Lower leg skin (tissue), 4 donors: ENCODE measurements around the gene PAIP2. TPM values are rescaled to one million over a fixed set of nuclear protein-coding genes. Genes with fewer than 3 reads are reported as not detected.

ENCODE experiments used
- DNase-seq, 2 donors: peaks; one replicate each; pipeline ENCODE4 v3.0.0-alpha.2; 2019; ENCODE audit warnings: low spot score in 2 of 2
- H3K4me3 ChIP-seq: fragments of 200-600 bp; sonication (generic); 2 replicates; pipeline ENCODE4 v1.5.1; 2017; ENCODE audit warnings: mild to moderate bottlenecking, low read depth; ENCODE audit not compliant: poor library complexity, severe bottlenecking
- CTCF ChIP-seq, 3 donors: fragments of 450-650 bp; IDR thresholded peaks; one replicate each; pipeline ENCODE4 v1.5.1; 2016; ENCODE audit warnings: antibody characterized with exemption in 3 of 3, mild to moderate bottlenecking in 3 of 3, moderate library complexity in 2 of 3
- POLR2A ChIP-seq, 2 donors: fragments of 450-650 bp; IDR thresholded peaks; one replicate each; pipeline ENCODE4 v1.6.1; 2016 to 2017; ENCODE audit warnings: antibody characterized with exemption in 2 of 2, mild to moderate bottlenecking in 1 of 2, moderate library complexity in 1 of 2
- WGBS, 2 donors: methylation state at CpG; one replicate each; pipeline ENCODE4 v1.1.5; 2018; 5-methylcytosine and 5-hydroxymethylcytosine counted together
- intact Hi-C: fragments of 100-400 bp; cut with DNase I; formaldehyde crosslinking; loops from one replicate; pipeline ENCODE4 v1.15.0; 2023; ENCODE audit warnings: low total_unique reads
- total RNA-seq, 4 donors: library from RNA; depleted of rRNA; stranded (reverse); fragments of >200 nt; gene quantifications; one replicate each; pipeline ENCODE4 v1.1.0, GENCODE V29; 2016

The PAIP2 gene
- total RNA-seq, 4 donors from 2014 or later = 47.4 to 81.5 (median 64.7) TPM

GRCh38 chr5:139296198-139296597 is 45.5 kb upstream of the PAIP2 start:
- intact Hi-C loops = no loop called here
- H3K4me3 ChIP-seq = no peak overlapping the region
- DNase-seq = no peak
- WGBS, 2 donors = 67 to 68% methylated on average over 6 of the region's 6 CpGs
- TF ChIP-seq POLR2A (IDR thresholded peaks at IDR 0.05) (no peak), CTCF (IDR thresholded peaks at IDR 0.05) (no peak)

DNA sequence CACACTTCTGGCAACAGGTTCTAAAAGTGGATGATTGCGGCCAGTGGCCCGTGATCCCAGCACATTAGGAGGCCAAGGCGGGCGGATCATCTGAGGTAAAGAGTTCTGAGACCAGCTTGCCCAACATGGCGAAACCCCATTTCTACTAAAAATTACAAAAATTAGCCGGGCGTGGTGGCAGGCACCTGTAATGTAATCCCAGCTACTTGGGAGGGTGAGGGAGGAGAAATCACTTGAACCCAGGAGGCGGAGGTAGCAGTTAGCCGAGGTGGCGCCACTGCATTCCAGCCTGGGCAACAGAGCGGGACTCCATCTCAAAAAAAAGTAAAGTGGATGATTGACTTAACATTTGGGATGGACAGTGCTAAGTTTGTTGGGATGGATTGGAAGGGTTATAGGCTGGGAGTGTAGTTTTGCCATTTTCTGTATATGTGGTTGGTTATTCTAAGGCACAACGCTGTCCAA is 44.8 kb upstream of the PAIP2 start:
- intact Hi-C loops = no loop called here
- WGBS, 2 donors = 84 to 91% methylated on average over 12 of the region's 12 CpGs
- no peak overlapping the region for H3K4me3 ChIP-seq
- TF ChIP-seq CTCF (IDR thresholded peaks at IDR 0.05) (no peak), POLR2A (IDR thresholded peaks at IDR 0.05) (no peak)
- no peak for DNase-seq

DNA sequence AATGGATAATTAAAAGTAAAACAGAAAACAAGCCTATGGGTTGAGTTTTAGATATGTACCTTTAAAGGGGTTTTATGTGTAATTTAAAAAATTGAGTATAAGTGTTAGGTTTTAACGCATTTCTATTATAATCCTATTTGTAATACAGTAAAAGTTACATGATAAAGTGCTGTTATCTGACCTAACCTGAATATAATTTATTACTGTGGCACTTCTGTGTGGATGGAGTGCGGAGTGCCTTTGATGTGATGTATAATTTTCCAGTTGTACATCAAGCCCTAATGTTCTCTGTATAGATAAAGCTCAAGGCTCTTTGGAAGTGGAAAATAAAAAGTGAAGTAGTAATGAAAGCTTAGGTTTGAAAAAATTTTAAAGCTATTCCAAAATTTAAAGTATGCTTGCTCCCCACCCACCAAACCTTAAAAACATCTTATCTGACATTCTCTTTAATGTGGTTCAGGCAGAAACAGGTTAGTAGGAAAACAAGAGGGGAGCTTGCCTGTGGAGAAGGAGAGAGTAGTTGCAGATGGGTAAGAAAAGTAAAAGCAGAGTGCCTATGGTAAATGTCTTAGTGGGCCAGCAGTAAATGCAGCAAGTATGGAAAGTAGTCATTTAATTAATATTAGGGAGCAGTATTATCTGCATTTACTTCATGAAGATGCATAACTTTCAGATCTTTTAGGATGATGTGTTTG is 44.1 kb upstream of the PAIP2 start:
- TF ChIP-seq CTCF (IDR thresholded peaks at IDR 0.05) (no peak), POLR2A (IDR thresholded peaks at IDR 0.05) (no peak)
- 69 to 74% methylated on average over 2 of the region's 2 CpGs for WGBS, 2 donors
- intact Hi-C loops = no loop called here
- no peak overlapping the region for H3K4me3 ChIP-seq
- DNase-seq = no peak

DNA sequence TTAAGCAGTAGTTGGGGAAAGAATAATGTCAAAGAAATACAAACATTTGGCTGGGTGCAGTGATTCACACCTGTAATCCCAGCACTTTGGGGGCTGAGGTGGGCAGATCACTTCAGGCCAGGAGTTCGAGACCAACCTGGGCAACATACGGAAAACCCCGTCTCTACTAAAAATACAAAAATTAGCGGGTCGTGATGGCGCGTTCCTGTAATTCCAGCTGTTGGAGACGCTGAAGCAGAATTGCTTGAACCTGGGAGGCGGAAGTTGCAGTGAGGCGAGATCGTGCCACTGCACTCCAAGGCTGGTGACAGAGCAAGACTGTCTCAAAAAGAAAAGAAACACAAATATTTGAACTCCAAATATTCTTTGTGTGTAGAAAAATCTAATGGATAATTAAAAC is 43.4 kb upstream of the PAIP2 start:
- no peak for DNase-seq
- WGBS, 2 donors = 60 to 64% methylated on average over 11 of the region's 11 CpGs
- no peak for TF ChIP-seq CTCF (IDR thresholded peaks at IDR 0.05)
- TF ChIP-seq POLR2A (IDR thresholded peaks at IDR 0.05) = no peak
- intact Hi-C loops = no loop called here
- no peak overlapping the region for H3K4me3 ChIP-seq

DNA sequence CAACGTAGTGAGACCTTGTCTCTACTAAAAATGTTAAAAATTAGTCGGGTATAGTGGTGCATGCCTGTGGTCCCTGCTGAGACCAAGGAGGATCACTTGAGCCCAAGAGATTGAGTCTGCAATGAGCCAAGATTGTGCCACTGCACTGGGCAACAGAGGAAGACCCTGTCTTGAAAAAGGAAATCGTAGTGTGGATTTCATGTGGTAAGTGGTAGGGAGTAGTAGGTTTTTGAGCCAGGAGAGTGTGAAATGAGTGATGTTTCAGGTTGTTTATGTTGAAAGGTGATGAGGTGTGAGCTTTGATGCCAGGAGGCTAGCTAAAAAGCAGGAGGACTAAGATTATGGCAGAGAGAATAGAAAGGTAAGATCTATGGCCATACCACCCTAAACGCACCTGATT is 42.2 kb upstream of the PAIP2 start:
- WGBS, 2 donors = 48 to 63% methylated on average over 4 of the region's 4 CpGs
- no peak for TF ChIP-seq POLR2A (IDR thresholded peaks at IDR 0.05)
- TF ChIP-seq CTCF (IDR thresholded peaks at IDR 0.05) = no peak
- no peak overlapping the region for H3K4me3 ChIP-seq
- intact Hi-C loops = no loop called here
- DNase-seq = no peak
